Epithelial cell of esophagus (primary cell): ENCODE data around the gene ZNF735.
"Not testable (repeated sequence)": the region's sequence is repeated elsewhere in the genome, so short reads cannot be mapped to it uniquely, and the experiment has no call there.

ENCODE experiments used
- DNase-seq: peaks from one replicate; pipeline ENCODE4 v3.0.0; 2010; ENCODE audit warnings: low read depth
- H3K4me3 ChIP-seq: 2 replicates; pipeline ENCODE4 v1.5.1; 2011; ENCODE audit warnings: mild to moderate bottlenecking, low read length, control low read depth
- CTCF ChIP-seq: IDR thresholded peaks from 2 replicates; pipeline ENCODE4 v1.5.1; 2011; ENCODE audit warnings: low read depth, mild to moderate bottlenecking, low read length, control low read depth, inconsistent platforms; ENCODE audit not compliant: insufficient read depth; ENCODE audit errors: missing control alignments

Gene ZNF735

GRCh38 chr7:64183126-64183742 is 23.8 kb upstream of the ZNF735 start:
- no peak overlapping the region for H3K4me3 ChIP-seq
- DNase-seq: no peak
- peak; percentile 29 for TF ChIP-seq CTCF

- H3K4me3 ChIP-seq: no peak overlapping the region
- no peak for DNase-seq
- no peak for TF ChIP-seq CTCF
Measured at GRCh38 chr7:64183827-64184372, 23.1 kb upstream of the ZNF735 start.

GRCh38 chr7:64184376-64184775 is 22.6 kb upstream of the ZNF735 start:
- H3K4me3 ChIP-seq: no peak overlapping the region
- DNase-seq: no peak
- no peak for TF ChIP-seq CTCF

- no peak for TF ChIP-seq CTCF
- no peak for DNase-seq
- H3K4me3 ChIP-seq: no peak overlapping the region
Measured at GRCh38 chr7:64187408-64187807, 19.6 kb upstream of the ZNF735 start.

- no peak overlapping the region for H3K4me3 ChIP-seq
- no peak for TF ChIP-seq CTCF
- no peak for DNase-seq
Measured at GRCh38 chr7:64192148-64192704, 14.8 kb upstream of the ZNF735 start.

GRCh38 chr7:64192775-64193174 is 14.2 kb upstream of the ZNF735 start:
- no peak for DNase-seq
- H3K4me3 ChIP-seq: no peak overlapping the region
- TF ChIP-seq CTCF: no peak

- not testable (repeated sequence) for H3K4me3 ChIP-seq, DNase-seq
Measured at GRCh38 chr7:64219710-64220298, 12.8 kb downstream of the ZNF735 start.
